NK-92 treated with Interleukin-12 subunit alpha and Interleukin-12 subunit beta, amount 100 ng/mL, for 24 hours (cell line): Measurements from ENCODE around the gene PACS1.
"Not testable (repeated sequence)": the region's sequence is repeated elsewhere in the genome, so short reads cannot be mapped to it uniquely, and the experiment has no call there.

ENCODE experiments used
- DNase-seq: peaks from one replicate; lab custom pipeline; 2025; lab: John Stamatoyannopoulos, UW

Gene PACS1

GRCh38 chr11:66069715-66070603 lies at the start of gene PACS1:
Gene PACS1 (plus strand): TSS chr11:66070272. CDS start chr11:66070487, 215 bp downstream.
- no peak for DNase-seq

- peak; percentile 61 for DNase-seq
Observed at GRCh38 chr11:66020618-66021357, 49.3 kb upstream of the PACS1 start.

DNA sequence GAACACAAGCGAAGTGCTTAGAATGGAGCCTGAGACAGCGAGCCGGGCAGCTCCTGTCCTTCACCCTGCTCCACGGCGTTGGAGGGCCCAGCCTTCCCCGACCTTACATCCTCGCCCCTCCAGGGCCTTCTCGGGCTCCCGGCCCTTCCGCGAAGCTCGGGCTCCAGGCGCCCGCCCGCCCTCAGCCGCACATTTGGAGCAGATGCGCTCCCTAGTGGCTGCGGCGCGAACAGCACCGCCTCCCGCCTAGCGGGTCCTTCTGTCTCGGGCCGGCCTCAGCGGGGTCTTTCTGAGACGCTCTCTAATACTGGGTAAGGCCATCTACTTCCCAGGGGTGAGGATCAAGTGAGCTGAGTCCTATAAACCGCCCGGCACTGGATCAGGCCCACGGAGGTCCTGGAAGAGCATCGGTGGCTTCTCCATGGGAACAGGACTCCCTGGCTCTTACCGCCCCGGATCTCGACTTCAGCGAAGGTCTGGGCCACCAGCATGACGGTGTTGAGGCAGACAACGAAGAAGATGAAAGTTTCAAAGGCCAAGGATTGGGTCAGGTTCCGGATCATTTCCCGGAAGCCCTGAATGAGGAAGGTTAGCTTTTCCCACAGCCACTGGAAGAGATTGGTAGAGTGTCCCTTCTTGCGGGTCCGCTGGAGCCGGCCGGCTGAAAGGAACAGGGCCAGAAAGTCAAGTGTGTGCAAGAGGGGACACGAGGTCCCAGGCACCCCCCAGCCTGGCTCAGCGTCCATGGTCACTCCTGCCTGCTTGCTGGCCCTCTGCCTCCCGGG lies 47.5 kb upstream of the PACS1 start:
- DNase-seq: peak; percentile 39

- not testable (repeated sequence) for DNase-seq
Observed at GRCh38 chr11:66023186-66023440, 47.0 kb upstream of the PACS1 start.

DNA sequence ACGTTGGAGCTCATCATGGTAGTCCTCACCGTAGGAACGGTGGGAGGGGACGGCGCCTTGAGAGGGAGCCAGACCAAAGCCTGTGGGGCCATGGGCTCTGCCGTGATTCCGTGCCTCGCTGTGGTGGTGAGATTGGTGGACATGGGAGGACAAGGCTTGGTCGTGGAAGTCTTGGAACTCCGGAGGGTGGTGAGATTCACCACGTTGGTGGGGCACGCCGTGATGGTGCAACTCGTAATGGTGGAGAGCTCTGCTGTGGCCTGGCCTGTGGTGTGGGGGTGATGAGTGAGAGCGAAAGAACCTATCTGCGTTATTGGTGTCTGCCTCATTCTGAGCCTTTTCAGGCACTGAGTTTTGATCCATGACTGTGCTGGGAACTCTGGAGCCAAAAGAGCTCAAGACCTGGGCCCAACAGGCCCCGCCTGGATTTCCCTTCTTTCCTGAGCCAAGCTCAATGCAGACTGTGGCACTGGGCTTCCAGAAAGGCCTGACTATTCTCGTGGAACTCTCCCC lies 44.0 kb upstream of the PACS1 start, which contains the start of gene CATSPER1:
TSS of gene CATSPER1 (minus strand) at position 463 of the 513 bp plus-strand sequence. CDS start at position 363, 100 bp downstream.
- no peak for DNase-seq

- DNase-seq: no peak
Observed at GRCh38 chr11:66032957-66033735, 36.9 kb upstream of the PACS1 start.

DNA sequence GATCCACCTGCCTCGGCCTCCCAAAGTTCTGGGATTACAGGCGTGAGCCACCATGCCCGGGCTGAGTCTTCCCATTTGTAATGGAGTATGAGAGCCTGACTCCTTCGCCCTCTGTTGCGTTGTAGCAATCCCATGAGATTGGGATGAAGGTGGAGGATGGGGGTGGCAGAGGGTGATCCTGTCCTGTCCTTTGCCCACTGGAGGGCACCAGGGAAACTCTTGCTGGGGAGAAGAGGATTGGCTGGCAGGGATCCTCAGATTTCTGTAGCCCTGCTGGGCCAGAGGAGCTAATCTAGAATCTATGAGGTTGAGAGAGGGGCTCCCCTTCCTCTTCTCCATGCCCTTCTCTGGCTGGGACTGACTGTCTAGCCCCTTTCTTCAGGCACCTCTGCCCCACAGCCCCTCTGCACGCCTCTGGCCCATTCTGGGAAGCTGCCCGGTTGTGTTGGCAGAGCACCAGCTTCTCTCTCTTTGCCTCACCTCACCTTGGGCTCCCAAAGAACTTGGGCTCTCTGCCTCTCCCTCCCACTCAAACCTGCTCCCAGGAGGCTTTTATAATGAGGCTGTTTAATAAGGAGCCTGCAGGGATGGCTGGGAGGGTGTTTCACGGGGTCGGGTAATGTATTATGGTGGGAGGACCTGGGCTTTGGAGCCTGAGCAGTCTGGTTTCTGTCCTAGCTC lies 34.3 kb upstream of the PACS1 start:
- DNase-seq: no peak

DNA sequence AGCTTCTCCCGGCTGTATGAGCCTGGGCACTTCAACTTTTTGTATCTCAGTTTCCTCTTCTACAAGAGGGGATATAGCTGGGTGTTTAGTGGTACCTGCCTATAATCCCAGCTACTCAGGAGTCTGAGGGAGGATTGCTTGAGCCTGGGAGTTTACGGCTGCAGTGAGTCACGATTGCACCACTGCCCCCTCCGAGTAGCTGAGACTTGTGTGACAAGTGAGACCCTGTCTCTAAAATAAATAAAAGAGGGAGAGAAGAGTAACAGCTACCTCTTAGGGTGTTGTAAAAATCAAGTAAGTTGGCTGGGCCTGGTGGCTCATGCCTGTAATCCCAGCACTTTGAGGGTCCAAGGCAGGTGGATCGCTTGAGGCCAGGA lies 33.8 kb upstream of the PACS1 start:
- DNase-seq: no peak

DNA sequence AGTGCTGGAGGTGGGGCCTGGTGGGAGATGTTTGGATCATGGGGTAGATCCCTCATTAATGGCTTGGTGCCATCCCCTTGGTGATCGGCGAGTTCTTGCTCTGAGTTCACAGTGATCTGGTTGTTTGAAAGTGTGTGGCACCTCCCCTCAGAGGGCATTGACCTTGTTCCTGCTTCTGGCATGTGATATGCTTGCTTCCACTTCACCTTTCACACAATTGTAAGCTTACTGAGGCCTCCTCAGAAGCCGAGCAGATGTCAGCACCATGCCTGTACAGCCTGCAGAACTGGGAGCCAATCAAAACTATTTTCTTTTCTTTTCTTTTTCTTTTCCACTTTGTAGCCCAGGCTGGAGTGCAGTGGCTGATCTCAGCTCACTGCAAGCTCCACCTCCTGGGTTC lies 32.7 kb upstream of the PACS1 start:
- DNase-seq: no peak

- no peak for DNase-seq
Observed at GRCh38 chr11:66039765-66040164, 30.3 kb upstream of the PACS1 start.

GRCh38 chr11:66042227-66042995 lies 27.7 kb upstream of the PACS1 start:
- no peak for DNase-seq

- no peak for DNase-seq
Observed at GRCh38 chr11:66042996-66043906, 26.8 kb upstream of the PACS1 start.

- DNase-seq: no peak
Observed at GRCh38 chr11:66044757-66045156, 25.3 kb upstream of the PACS1 start.

GRCh38 chr11:66045177-66045639 lies 24.9 kb upstream of the PACS1 start:
- DNase-seq: peak; percentile 71

DNA sequence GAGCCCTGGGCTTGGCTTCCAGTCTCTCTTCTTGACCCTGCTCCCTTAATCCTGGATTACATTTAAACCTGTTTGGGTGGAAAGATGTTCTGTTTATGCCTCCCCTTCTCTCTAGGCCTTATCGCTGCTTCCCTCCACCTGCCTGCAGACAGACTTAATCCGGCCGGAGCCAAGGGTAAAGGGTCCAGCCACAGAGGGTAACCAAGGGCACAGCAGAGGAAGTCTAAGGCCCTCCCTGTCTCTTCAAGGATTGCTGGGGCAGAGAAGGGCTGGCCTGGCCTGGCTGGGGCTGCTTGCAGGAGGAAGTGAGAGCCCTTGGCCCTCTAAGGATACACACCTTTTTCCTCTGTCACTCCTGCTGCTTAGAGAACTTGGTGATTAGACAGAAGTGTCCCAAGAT lies 23.2 kb upstream of the PACS1 start:
- DNase-seq: no peak

DNA sequence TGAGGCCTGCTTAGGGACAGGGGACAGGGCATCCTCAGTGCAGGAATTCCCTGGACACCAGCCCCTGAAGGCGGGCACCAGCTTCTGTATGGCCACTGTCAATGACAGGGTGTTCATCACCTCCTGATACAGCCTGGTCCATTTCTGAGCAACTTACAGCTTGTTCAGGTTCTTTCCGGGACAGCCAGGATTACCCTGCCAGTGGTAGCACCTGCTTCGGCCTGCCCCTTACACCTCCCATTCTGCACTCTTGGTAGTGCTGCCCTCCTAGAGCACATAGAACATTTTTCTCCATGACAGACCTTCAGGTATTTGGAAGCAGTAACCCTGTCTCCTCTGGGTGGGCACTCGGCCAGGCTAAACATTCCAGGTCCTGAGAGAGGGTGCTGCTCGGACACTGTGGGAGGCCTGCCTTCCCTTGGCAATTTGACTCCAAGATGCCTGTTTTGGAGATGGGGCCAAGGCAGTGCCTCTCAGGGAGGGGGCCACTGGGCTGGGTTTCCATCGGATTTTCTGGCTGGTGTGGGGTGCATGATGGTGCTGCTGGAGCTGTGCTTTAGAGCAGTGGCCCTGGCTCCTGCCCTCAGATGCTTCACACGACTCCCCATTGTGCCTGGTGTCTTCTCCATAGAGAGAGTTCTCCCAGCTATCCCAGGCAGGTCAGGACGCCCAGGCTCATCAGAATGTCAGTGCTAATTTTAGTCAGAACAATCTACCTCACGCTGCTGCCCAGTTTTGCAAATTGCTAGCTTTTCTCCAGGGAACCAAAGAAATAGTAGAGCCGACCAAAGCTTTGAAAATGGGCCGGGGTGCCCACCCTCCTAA lies 22.3 kb upstream of the PACS1 start:
- DNase-seq: no peak

- DNase-seq: no peak
Observed at GRCh38 chr11:66048547-66049323, 21.3 kb upstream of the PACS1 start, which contains the start of gene GAL3ST3. Gene GAL3ST3 (minus strand): TSS chr11:66049161. CDS start chr11:66045415, 3,746 bp downstream.
